IMR-90 (cell line): ENCODE measurements around the gene IFNA4. TPM values are rescaled to one million over a fixed set of nuclear protein-coding genes. Genes with fewer than 3 reads are reported as not detected.

ENCODE experiments used
- ATAC-seq: fragments of 200-7000 bp; cut with Tn5 transposase; 2 replicates; pipeline ENCODE4 v1.9.1; 2020; ENCODE audit warnings: low read depth, mild to moderate bottlenecking, moderate library complexity
- BruUV-seq: library from RNA; stranded (reverse); fragments of 400-500 nt; replicated peaks from 2 replicates; lab custom pipeline; 2021; lab: Mats Ljungman, UMichigan
- CTCF ChIA-PET: fragments of 300-600 bp; formaldehyde crosslinking; extraction: SDS; loops from one replicate; lab custom pipeline; 2021; ENCODE audit warnings: antibody characterized with exemption; lab: Yijun Ruan, JAX
- POLR2A ChIA-PET: fragments of 300-600 bp; sonication (Branson Sonifier 250); formaldehyde crosslinking; loops from one replicate; lab custom pipeline; 2022; ENCODE audit warnings: antibody characterized with exemption; ENCODE audit not compliant: unreplicated experiment; lab: Charles Lee
- DNase-seq: peaks from one replicate; pipeline ENCODE4 v3.0.0; 2013
- H2AFZ ChIP-seq: replicated peaks from 2 replicates; pipeline ENCODE3; 2013; ENCODE audit warnings: low read length, mild to moderate bottlenecking; ENCODE audit not compliant: poor library complexity
- H2AK5ac ChIP-seq: 2 replicates; pipeline ENCODE4 v1.6.1; 2013; ENCODE audit warnings: low read depth, low read length, inconsistent platforms
- H2AK9ac ChIP-seq: replicated peaks from 2 replicates; pipeline ENCODE3; 2013; ENCODE audit warnings: mild to moderate bottlenecking, low read depth, low read length, moderate library complexity; ENCODE audit not compliant: poor library complexity
- H2BK120ac ChIP-seq: 2 replicates; pipeline ENCODE4 v1.6.1; 2013; ENCODE audit warnings: low read depth, low read length, inconsistent platforms
- H2BK15ac ChIP-seq: 3 replicates; pipeline ENCODE4 v1.6.1; 2013; ENCODE audit warnings: low read depth, low read length, inconsistent platforms
- H2BK20ac ChIP-seq: 2 replicates; pipeline ENCODE4 v1.6.1; 2013; ENCODE audit warnings: low read depth, mild to moderate bottlenecking, inconsistent platforms, low read length, moderate library complexity
- H2BK5ac ChIP-seq: 2 replicates; pipeline ENCODE4 v1.6.1; 2013; ENCODE audit warnings: mild to moderate bottlenecking, low read depth, low read length, inconsistent platforms; ENCODE audit not compliant: poor library complexity, severe bottlenecking
- H3K14ac ChIP-seq: replicated peaks from 2 replicates; pipeline ENCODE4 v1.6.1; 2013; ENCODE audit warnings: low read depth, low read length, inconsistent platforms
- H3K18ac ChIP-seq: 2 replicates; pipeline ENCODE4 v1.6.1; 2013; ENCODE audit warnings: low read depth, low read length, control low read depth
- H3K23ac ChIP-seq: 2 replicates; pipeline ENCODE4 v1.6.1; 2013; ENCODE audit warnings: low read depth, low read length, inconsistent platforms
- H3K27ac ChIP-seq: 2 replicates; pipeline ENCODE4 v1.5.1; 2013; ENCODE audit warnings: mild to moderate bottlenecking, control low read depth, low read length; ENCODE audit not compliant: insufficient read depth
- H3K27me3 ChIP-seq: 2 replicates; pipeline ENCODE4 v1.6.1; 2013; ENCODE audit warnings: low read length; ENCODE audit not compliant: control insufficient read depth, insufficient read depth
- H3K36me3 ChIP-seq: 2 replicates; pipeline ENCODE4 v1.6.1; 2013; ENCODE audit warnings: low read length, mixed read lengths; ENCODE audit not compliant: control insufficient read depth, insufficient read depth
- H3K4ac ChIP-seq: 2 replicates; pipeline ENCODE4 v1.6.1; 2013; ENCODE audit warnings: low read depth, low read length, inconsistent platforms
- H3K4me1 ChIP-seq: 2 replicates; pipeline ENCODE4 v1.6.1; 2013; ENCODE audit warnings: low read length, mixed read lengths; ENCODE audit not compliant: control insufficient read depth, insufficient read depth
- H3K4me2 ChIP-seq: 2 replicates; pipeline ENCODE4 v1.6.1; 2013; ENCODE audit warnings: low read depth, mild to moderate bottlenecking, control low read depth, low read length, moderate library complexity
- H3K4me3 ChIP-seq: 2 replicates; pipeline ENCODE4 v1.5.1; 2013; ENCODE audit warnings: low read depth, mild to moderate bottlenecking, control low read depth, low read length, moderate library complexity; ENCODE audit not compliant: insufficient read depth
- H3K56ac ChIP-seq: 2 replicates; pipeline ENCODE4 v1.6.1; 2013; ENCODE audit warnings: low read length, inconsistent platforms; ENCODE audit not compliant: insufficient read depth; ENCODE audit errors: extremely low read depth
- H3K79me1 ChIP-seq, 2 experiments: 2 replicates each; pipeline ENCODE4 v1.6.1; 2013; ENCODE audit warnings: low read length in 2 of 2, inconsistent platforms in 1 of 2, low read depth in 1 of 2
- H3K9ac ChIP-seq: 2 replicates; pipeline ENCODE4 v1.6.1; 2013; ENCODE audit warnings: low read depth, low read length, control low read depth
- H3K9me1 ChIP-seq: 2 replicates; pipeline ENCODE4 v1.6.1; 2013; ENCODE audit warnings: low read length, inconsistent platforms; ENCODE audit not compliant: insufficient read depth
- H3K9me3 ChIP-seq: 2 replicates; pipeline ENCODE4 v1.6.1; 2013; ENCODE audit warnings: low read length; ENCODE audit not compliant: control insufficient read depth, insufficient read depth
- H4K20me1 ChIP-seq: 2 replicates; pipeline ENCODE4 v1.6.1; 2013; ENCODE audit warnings: low read length, inconsistent platforms; ENCODE audit not compliant: insufficient read depth
- H4K5ac ChIP-seq: 2 replicates; pipeline ENCODE4 v1.6.1; 2013; ENCODE audit warnings: mild to moderate bottlenecking, low read depth, low read length, control low read depth
- H4K8ac ChIP-seq, 2 experiments: 2 replicates each; pipeline ENCODE4 v1.6.1; 2013; ENCODE audit warnings: low read depth in 2 of 2, low read length in 2 of 2, control low read depth in 1 of 2, inconsistent platforms in 1 of 2
- H4K91ac ChIP-seq: 2 replicates; pipeline ENCODE4 v1.6.1; 2013; ENCODE audit warnings: low read depth, low read length, inconsistent platforms; ENCODE audit not compliant: insufficient read depth
- BHLHE40 ChIP-seq: fragments of 150-350 bp; IDR thresholded peaks from 2 replicates; pipeline ENCODE4 v1.6.1; 2016; ENCODE audit warnings: mild to moderate bottlenecking, low read depth, low read length
- CHD1 ChIP-seq: IDR thresholded peaks from 2 replicates; pipeline ENCODE4 v1.6.1; 2012; ENCODE audit warnings: low read depth, low read length, improper control_type of control experiment
- FOS ChIP-seq: fragments of 150-350 bp; IDR thresholded peaks from 2 replicates; pipeline ENCODE4 v1.6.1; 2016; ENCODE audit warnings: low read depth, low read length
- MXI1 ChIP-seq: IDR thresholded peaks from 2 replicates; pipeline ENCODE4 v1.6.1; 2012; ENCODE audit warnings: low read depth, mild to moderate bottlenecking, low read length, moderate library complexity, borderline replicate concordance
- POLR2A ChIP-seq: IDR thresholded peaks from 2 replicates; pipeline ENCODE4 v1.6.1; 2012; ENCODE audit warnings: mild to moderate bottlenecking, low read depth, low read length
- RAD21 ChIP-seq: IDR thresholded peaks from 2 replicates; pipeline ENCODE4 v1.6.1; 2012; ENCODE audit warnings: low read length, improper control_type of control experiment
- WGBS, 2 experiments: methylation state at CpG; one replicate each; pipeline versions ENCODE4 v1.1.5 to v1.1.7; 2013; ENCODE audit warnings: missing lambda C conversion rate in 2 of 2; ENCODE audit not compliant: insufficient read length in 1 of 2; ENCODE audit errors: extremely low coverage in 2 of 2; 5-methylcytosine and 5-hydroxymethylcytosine counted together
- dilution Hi-C: fragments of 300-500 bp; cut with HindIII; formaldehyde crosslinking; loops from one replicate; pipeline ENCODE4 v1.14.3; 2018; ENCODE audit warnings: low sequenced_read_pairs; ENCODE audit not compliant: unreplicated experiment
- in situ Hi-C: fragments of 300-500 bp; cut with MboI; formaldehyde crosslinking; loops from 3 replicates; pipeline ENCODE4 v1.14.3; 2019; ENCODE audit warnings: low sequenced_read_pairs, inconsistent platforms, mixed read lengths
- intact Hi-C: fragments of 100-400 bp; cut with micrococcal nuclease; formaldehyde crosslinking; loops from 2 replicates; pipeline ENCODE4 v1.10.0; 2022
- polyA plus RNA-seq, 3 experiments: library from polyadenylated mRNA; depleted of rRNA; stranded (reverse); fragments of >200 nt; gene quantifications; 2 replicates each; pipeline ENCODE4 v1.2.3, GENCODE V29; 2012; ENCODE audit warnings: low replicate concordance in 1 of 3
- total RNA-seq: library from RNA; depleted of rRNA; stranded (reverse); fragments of >200 nt; gene quantifications from 2 replicates; pipeline ENCODE4 v1.2.3, GENCODE V29; 2012

Gene IFNA4
- total and polyA plus RNA-seq, 2 of the 4 experiments (the other 2 are of a cell fraction): not detected

- no peaks in the 10 kb centered on the region for H3K9me3 ChIP-seq
- no peak overlapping the region for H3K27ac ChIP-seq
- H3K4me2 ChIP-seq: no peak overlapping the region
- no peak overlapping the region for H2BK20ac ChIP-seq
- H3K79me1 ChIP-seq: no peaks in the 10 kb centered on the region
- H3K9ac ChIP-seq: no peak overlapping the region
- H3K18ac ChIP-seq: no peak overlapping the region
- H3K27me3 ChIP-seq: peaks cover 2% of the 10 kb centered on the region; the same call in 1 of the 2 replicates
- no peaks in the 10 kb centered on the region for H3K9me1 ChIP-seq
- H4K20me1 ChIP-seq: no peaks in the 10 kb centered on the region
- no peak overlapping the region for H4K8ac ChIP-seq
- H3K36me3 ChIP-seq: no peaks in the 10 kb centered on the region
- intact Hi-C loops: no loop called here
- H2BK120ac ChIP-seq: no peak overlapping the region
- dilution Hi-C loops: no loop called here
- no peaks in the 10 kb centered on the region for H3K4me1 ChIP-seq
- no peak overlapping the region for H4K5ac ChIP-seq
- H3K56ac ChIP-seq: no peak overlapping the region
- H3K4me3 ChIP-seq: no peak overlapping the region
- in situ Hi-C loops: no loop called here
- WGBS, 2 experiments: no CpG with 5 or more reads among the region's 2 CpGs
- no peak overlapping the region for H2AFZ ChIP-seq
- H4K91ac ChIP-seq: no peak overlapping the region
- H2AK5ac ChIP-seq: no peak overlapping the region
- CTCF ChIA-PET: no interaction called here
- no peak for TF ChIP-seq FOS
- no peak for TF ChIP-seq CHD1
- TF ChIP-seq MXI1: no peak
- TF ChIP-seq RAD21: no peak
- TF ChIP-seq POLR2A: no peak
- no peak for TF ChIP-seq BHLHE40
- POLR2A ChIA-PET: no interaction called here
- no peak overlapping the region for H2BK5ac ChIP-seq
- no peak overlapping the region for H3K4ac ChIP-seq
- H2AK9ac ChIP-seq: no peak overlapping the region
- ATAC-seq (no peak), DNase-seq (no peak)
- H3K23ac ChIP-seq: no peak overlapping the region
- no peak overlapping the region for H3K14ac ChIP-seq
- H2BK15ac ChIP-seq: no peak overlapping the region
- BruUV-seq: no TSS peak
These were observed 45.9 kb upstream of the IFNA4 start for GRCh38 chr9:21233258-21233657.
